Naive thymus-derived CD4-positive, alpha-beta T cell (primary cell): Measurements from ENCODE around the gene PSD2. TPM values are rescaled to one million over a fixed set of nuclear protein-coding genes. Genes with fewer than 3 reads are reported as not detected.

ENCODE experiments used
- ATAC-seq: fragments of 150-1000 bp; cut with Tn5 transposase; 2 replicates; pipeline ENCODE4 v1.10.0; 2021; ENCODE audit warnings: mild to moderate bottlenecking, moderate library complexity
- CTCF ChIA-PET: fragments of 350-600 bp; sonication (Branson Sonifier 250); formaldehyde crosslinking; loops from one replicate; lab custom pipeline; 2021; ENCODE audit warnings: antibody characterized with exemption; lab: Charles Lee
- POLR2A ChIA-PET: fragments of 350-600 bp; sonication (Branson Sonifier 250); formaldehyde crosslinking; loops from one replicate; lab custom pipeline; 2021; ENCODE audit warnings: antibody characterized with exemption, inconsistent platforms; lab: Charles Lee
- DNase-seq, 9 donors: peaks; one replicate each; pipeline versions ENCODE4 v3.0.0 to v3.0.0-alpha.2; 2020 to 2022; ENCODE audit warnings: mixed read lengths in 1 of 9
- H3K27ac ChIP-seq: one replicate; pipeline ENCODE4 v1.7.0; 2013; ENCODE audit warnings: mild to moderate bottlenecking, low read depth, low read length, moderate library complexity
- H3K27me3 ChIP-seq, 2 donors: one replicate each; pipeline ENCODE4 v1.7.0; 2013; ENCODE audit warnings: low read length in 2 of 2, mild to moderate bottlenecking in 2 of 2, moderate library complexity in 2 of 2; ENCODE audit not compliant: control insufficient read depth in 2 of 2, insufficient read depth in 2 of 2
- H3K36me3 ChIP-seq, 3 experiments: 1 replicate in 2 of 3; 2 replicates in 1 of 3; pipeline ENCODE4 v1.7.0; 2013; ENCODE audit warnings: low read length in 3 of 3, mild to moderate bottlenecking in 3 of 3, moderate library complexity in 1 of 3; ENCODE audit not compliant: insufficient read depth in 3 of 3, control insufficient read depth in 2 of 3
- H3K4me1 ChIP-seq, 2 donors: one replicate each; pipeline ENCODE4 v1.7.0; 2013; ENCODE audit warnings: low read length in 2 of 2, mild to moderate bottlenecking in 2 of 2, moderate library complexity in 1 of 2; ENCODE audit not compliant: control insufficient read depth in 2 of 2, insufficient read depth in 2 of 2
- H3K4me3 ChIP-seq: 2 replicates; pipeline ENCODE4 v1.7.0; 2013; ENCODE audit warnings: mild to moderate bottlenecking, low read length
- H3K9me3 ChIP-seq, 3 experiments: 1 replicate in 2 of 3; 2 replicates in 1 of 3; pipeline ENCODE4 v1.7.0; 2013; ENCODE audit warnings: low read length in 3 of 3; ENCODE audit not compliant: control insufficient read depth in 2 of 3
- H3K27ac Mint-ChIP-seq, 9 donors: one replicate each; pipeline ENCODE4 v1.8.0; 2020 to 2022; ENCODE audit warnings: mixed read lengths in 9 of 9, mild to moderate bottlenecking in 8 of 9, moderate library complexity in 5 of 9, inconsistent platforms in 2 of 9
- H3K27me3 Mint-ChIP-seq, 5 donors: one replicate each; pipeline ENCODE4 v1.8.0; 2021 to 2022; ENCODE audit warnings: mixed read lengths in 5 of 5, mild to moderate bottlenecking in 1 of 5
- H3K36me3 Mint-ChIP-seq, 5 donors: one replicate each; pipeline ENCODE4 v1.8.0; 2020 to 2022; ENCODE audit warnings: mixed read lengths in 5 of 5, mild to moderate bottlenecking in 3 of 5, inconsistent platforms in 1 of 5
- H3K4me1 Mint-ChIP-seq, 7 donors: one replicate each; pipeline ENCODE4 v1.8.0; 2020 to 2022; ENCODE audit warnings: mixed read lengths in 7 of 7, mild to moderate bottlenecking in 3 of 7, inconsistent platforms in 1 of 7
- H3K4me3 Mint-ChIP-seq, 10 donors: one replicate each; pipeline ENCODE4 v1.8.0; 2020 to 2022; ENCODE audit warnings: mild to moderate bottlenecking in 10 of 10, mixed read lengths in 10 of 10, moderate library complexity in 6 of 10, inconsistent platforms in 2 of 10
- H3K9me3 Mint-ChIP-seq, 11 donors: one replicate each; pipeline ENCODE4 v1.8.0; 2020 to 2022; ENCODE audit warnings: mixed read lengths in 11 of 11, mild to moderate bottlenecking in 4 of 11, inconsistent platforms in 1 of 11, moderate library complexity in 1 of 11
- intact Hi-C, 2 donors: fragments of 100-400 bp; cut with micrococcal nuclease; formaldehyde crosslinking; loops; one replicate each; pipeline ENCODE4 v1.15.1; 2023
- polyA plus RNA-seq, 2 donors: library from polyadenylated mRNA; unstranded; fragments of 300-500 nt; fragmentation: Illumina TruSeq; gene quantifications; one replicate each; pipeline ENCODE4 v1.2.3, GENCODE V29; 2021
- total RNA-seq, 6 experiments: library from RNA in 5 of 6; stranded (reverse) in 5 of 6; gene quantifications; 1 replicate in 5 of 6; 2 replicates in 1 of 6; pipeline ENCODE4 v1.2.3 and lab custom pipeline; 2021 to 2026

PSD2 gene
- total and polyA plus RNA-seq, 7 experiments from 2014 or later, result 0.05 to 0.42 TPM; not detected in 5

- H3K4me1 ChIP-seq, result no peaks in the 10 kb centered on the region
- intact Hi-C loops, result no loop called here
- CTCF ChIA-PET, result interaction anchor here (0.8 to 1.0 kb wide), 2 partner anchors 11 to 68 kb away, joined by 3 read pairs; no protein-coding TSS in a partner anchor
- Mint-ChIP-seq H3K36me3 (no peaks in the 10 kb centered on the region), H3K27ac (no peak overlapping the region), H3K4me3 (no peak overlapping the region), H3K4me1 (peaks cover 0 to 2% (median 1%) of the 10 kb centered on the region in 7 donors), H3K9me3 (no peaks in the 10 kb centered on the region), H3K27me3 (peaks cover 0 to 9% (median 4%) of the 10 kb centered on the region in 5 donors)
- H3K9me3 ChIP-seq, result no peaks in the 10 kb centered on the region
- no peak for DNase-seq
- no peak overlapping the region for H3K27ac ChIP-seq
- ATAC-seq, result no peak
- H3K36me3 ChIP-seq, result no peaks in the 10 kb centered on the region
- POLR2A ChIA-PET, result no interaction called here
- no peaks in the 10 kb centered on the region for H3K27me3 ChIP-seq
- no peak overlapping the region for H3K4me3 ChIP-seq
Observed at GRCh38 chr5:139854953-139855352, 59.3 kb downstream of the PSD2 start.

GRCh38 chr5:139855451-139855850 lies 59.8 kb downstream of the PSD2 start:
- no peak overlapping the region for H3K27ac Mint-ChIP-seq
- DNase-seq (no peak), ATAC-seq (no peak)
- ChIA-PET POLR2A (interaction anchor here (1.2 kb wide), 1 partner anchor 8 kb away, joined by 3 read pairs; no protein-coding TSS in a partner anchor), CTCF (interaction anchor here (1.0 kb wide), 1 partner anchor 11 kb away, joined by 3 read pairs; no protein-coding TSS in a partner anchor)
- Histone ChIP-seq H3K4me3 (no peak overlapping the region), H3K9me3 (no peaks in the 10 kb centered on the region), H3K27ac (no peak overlapping the region), H3K36me3 (no peaks in the 10 kb centered on the region), H3K27me3 (no peaks in the 10 kb centered on the region), H3K4me1 (no peaks in the 10 kb centered on the region)
- intact Hi-C loops, result no loop called here
- H3K9me3 Mint-ChIP-seq, result no peaks in the 10 kb centered on the region
- peaks cover 0 to 2% (median 0%) of the 10 kb centered on the region in 7 donors for H3K4me1 Mint-ChIP-seq
- peaks cover 0 to 9% (median 3%) of the 10 kb centered on the region in 5 donors for H3K27me3 Mint-ChIP-seq
- H3K36me3 Mint-ChIP-seq, result no peaks in the 10 kb centered on the region
- H3K4me3 Mint-ChIP-seq, result no peak overlapping the region

GRCh38 chr5:139855946-139856540 lies 60.4 kb downstream of the PSD2 start:
- H3K27me3 ChIP-seq, result no peaks in the 10 kb centered on the region
- Mint-ChIP-seq H3K4me3 (no peak overlapping the region), H3K9me3 (no peaks in the 10 kb centered on the region), H3K4me1 (peaks cover 0 to 2% (median 0%) of the 10 kb centered on the region in 7 donors), H3K36me3 (no peaks in the 10 kb centered on the region), H3K27me3 (peaks cover 0 to 9% (median 0%) of the 10 kb centered on the region in 5 donors), H3K27ac (no peak overlapping the region)
- no peak for ATAC-seq
- POLR2A ChIA-PET, result interaction anchor here (0.5 to 1.2 kb wide), 2 partner anchors 9 to 1268 kb away, joined by 3 to 4 read pairs; no protein-coding TSS in a partner anchor
- no peaks in the 10 kb centered on the region for H3K36me3 ChIP-seq
- no peaks in the 10 kb centered on the region for H3K9me3 ChIP-seq
- no peak for DNase-seq
- CTCF ChIA-PET, result interaction anchor here (1.0 kb wide), 1 partner anchor 12 kb away, joined by 3 read pairs; no protein-coding TSS in a partner anchor
- no peak overlapping the region for H3K27ac ChIP-seq
- H3K4me1 ChIP-seq, result no peaks in the 10 kb centered on the region
- H3K4me3 ChIP-seq, result no peak overlapping the region
- intact Hi-C loops, result no loop called here

GRCh38 chr5:139856714-139857113 lies 61.1 kb downstream of the PSD2 start:
- H3K27ac Mint-ChIP-seq, result no peak overlapping the region
- H3K27ac ChIP-seq, result no peak overlapping the region
- ATAC-seq (no peak), DNase-seq (no peak)
- H3K4me3 Mint-ChIP-seq, result no peak overlapping the region
- POLR2A ChIA-PET, result no interaction called here
- H3K27me3 ChIP-seq, result no peaks in the 10 kb centered on the region
- CTCF ChIA-PET, result interaction anchor here (1.2 kb wide), 1 partner anchor 10 kb away, joined by 3 read pairs; no protein-coding TSS in a partner anchor
- no peaks in the 10 kb centered on the region for H3K36me3 Mint-ChIP-seq
- no peaks in the 10 kb centered on the region for H3K9me3 ChIP-seq
- H3K4me1 Mint-ChIP-seq, result peaks cover 0 to 2% (median 0%) of the 10 kb centered on the region in 7 donors
- H3K36me3 ChIP-seq, result no peaks in the 10 kb centered on the region
- intact Hi-C loops, result no loop called here
- H3K27me3 Mint-ChIP-seq, result peaks cover 0 to 9% (median 0%) of the 10 kb centered on the region in 5 donors
- H3K9me3 Mint-ChIP-seq, result no peaks in the 10 kb centered on the region
- H3K4me3 ChIP-seq, result no peak overlapping the region
- H3K4me1 ChIP-seq, result no peaks in the 10 kb centered on the region

GRCh38 chr5:139859013-139859412 lies 63.4 kb downstream of the PSD2 start:
- no peaks in the 10 kb centered on the region for H3K9me3 Mint-ChIP-seq
- no peaks in the 10 kb centered on the region for H3K36me3 ChIP-seq
- intact Hi-C loops, result no loop called here
- DNase-seq (no peak), ATAC-seq (no peak)
- no peaks in the 10 kb centered on the region for H3K4me1 ChIP-seq
- no peaks in the 10 kb centered on the region for H3K27me3 ChIP-seq
- no peaks in the 10 kb centered on the region for H3K9me3 ChIP-seq
- H3K4me3 ChIP-seq, result no peak overlapping the region
- POLR2A ChIA-PET, result no interaction called here
- H3K4me1 Mint-ChIP-seq, result peaks cover 0 to 2% (median 0%) of the 10 kb centered on the region in 7 donors
- H3K36me3 Mint-ChIP-seq, result no peaks in the 10 kb centered on the region
- peak overlapping the region in 1 of 9 donors; percentile 41 for H3K27ac Mint-ChIP-seq
- H3K27me3 Mint-ChIP-seq, result peaks cover 0 to 9% (median 0%) of the 10 kb centered on the region in 5 donors
- CTCF ChIA-PET, result interaction anchor here (1.2 to 1.4 kb wide), 2 partner anchors 9 to 72 kb away, joined by 3 read pairs; no protein-coding TSS in a partner anchor
- no peak overlapping the region for H3K27ac ChIP-seq
- no peak overlapping the region for H3K4me3 Mint-ChIP-seq

GRCh38 chr5:139861021-139861888 lies 65.6 kb downstream of the PSD2 start:
- H3K4me1 Mint-ChIP-seq, result peaks cover 0 to 2% (median 0%) of the 10 kb centered on the region in 7 donors

More at GRCh38 chr5:139861021-139861888, 65.6 kb downstream of the PSD2 start:
- H3K4me3 ChIP-seq, result no peak overlapping the region
- H3K27ac ChIP-seq, result no peak overlapping the region
- intact Hi-C loops, result loop anchor here in 1 of 2 donors (5.0 kb wide), 1 partner anchor 106 kb away; no protein-coding TSS in a partner anchor
- no peaks in the 10 kb centered on the region for H3K9me3 ChIP-seq
- no peaks in the 10 kb centered on the region for H3K4me1 ChIP-seq
- Mint-ChIP-seq H3K27ac (no peak overlapping the region), H3K27me3 (peaks cover 0 to 9% (median 5%) of the 10 kb centered on the region in 5 donors), H3K36me3 (no peaks in the 10 kb centered on the region), H3K9me3 (peaks cover 0 to 2% (median 0%) of the 10 kb centered on the region in 11 donors), H3K4me3 (no peak overlapping the region)
- no peaks in the 10 kb centered on the region for H3K27me3 ChIP-seq
- ChIA-PET CTCF (interaction anchor here (0.6 to 1.2 kb wide), 2 partner anchors 44 to 139 kb away, joined by 3 to 5 read pairs; no protein-coding TSS in a partner anchor), POLR2A (interaction anchor here (1.8 kb wide), 1 partner anchor 11 kb away, joined by 6 read pairs; no protein-coding TSS in a partner anchor)
- DNase-seq (no peak), ATAC-seq (no peak)
- H3K36me3 ChIP-seq, result no peaks in the 10 kb centered on the region
